Measurements from ENCODE around the gene BICD2.
"Not testable (repeated sequence)": the region's sequence is repeated elsewhere in the genome, so short reads cannot be mapped to it uniquely, and the experiment has no call there.

Gene BICD2

GRCh38 chr9:92769990-92770359 lies 5.3 kb upstream of the BICD2 start:
- TF ChIP-seq, protein P1, sequence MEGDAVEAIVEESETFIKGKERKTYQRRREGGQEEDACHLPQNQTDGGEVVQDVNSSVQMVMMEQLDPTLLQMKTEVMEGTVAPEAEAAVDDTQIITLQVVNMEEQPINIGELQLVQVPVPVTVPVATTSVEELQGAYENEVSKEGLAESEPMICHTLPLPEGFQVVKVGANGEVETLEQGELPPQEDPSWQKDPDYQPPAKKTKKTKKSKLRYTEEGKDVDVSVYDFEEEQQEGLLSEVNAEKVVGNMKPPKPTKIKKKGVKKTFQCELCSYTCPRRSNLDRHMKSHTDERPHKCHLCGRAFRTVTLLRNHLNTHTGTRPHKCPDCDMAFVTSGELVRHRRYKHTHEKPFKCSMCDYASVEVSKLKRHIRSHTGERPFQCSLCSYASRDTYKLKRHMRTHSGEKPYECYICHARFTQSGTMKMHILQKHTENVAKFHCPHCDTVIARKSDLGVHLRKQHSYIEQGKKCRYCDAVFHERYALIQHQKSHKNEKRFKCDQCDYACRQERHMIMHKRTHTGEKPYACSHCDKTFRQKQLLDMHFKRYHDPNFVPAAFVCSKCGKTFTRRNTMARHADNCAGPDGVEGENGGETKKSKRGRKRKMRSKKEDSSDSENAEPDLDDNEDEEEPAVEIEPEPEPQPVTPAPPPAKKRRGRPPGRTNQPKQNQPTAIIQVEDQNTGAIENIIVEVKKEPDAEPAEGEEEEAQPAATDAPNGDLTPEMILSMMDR (conservative IDR thresholded peaks at IDR 0.05; ENCODE audit: low read length): no peak
- no peak for DNase-seq (ENCODE audit: low read depth)
- no peak overlapping the region for H3K4me3 ChIP-seq (ENCODE audit: low read length)

DNA sequence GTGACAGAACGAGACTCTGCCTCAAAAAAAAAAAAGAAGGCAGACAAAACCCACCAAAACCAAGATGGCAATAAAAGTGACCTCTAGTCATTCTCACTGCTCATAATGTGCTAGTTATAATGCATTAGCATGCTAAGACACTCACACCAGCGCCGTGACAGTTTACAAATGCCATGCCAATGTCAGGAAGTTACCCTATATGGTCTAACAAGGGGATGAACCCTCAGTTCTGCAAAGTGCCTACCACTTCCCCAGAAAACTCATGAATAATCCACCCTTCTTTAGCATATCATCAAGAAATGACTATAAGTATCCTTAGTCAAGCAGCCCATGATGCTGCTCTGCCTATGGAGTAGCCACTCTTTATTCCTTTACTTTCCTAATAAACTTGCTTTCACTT lies 4.7 kb upstream of the BICD2 start:
- DNase-seq (ENCODE audit: low read depth): no peak
- TF ChIP-seq, protein P1 (conservative IDR thresholded peaks at IDR 0.05; ENCODE audit: low read length): no peak
- H3K4me3 ChIP-seq (ENCODE audit: low read length): no peak overlapping the region

DNA sequence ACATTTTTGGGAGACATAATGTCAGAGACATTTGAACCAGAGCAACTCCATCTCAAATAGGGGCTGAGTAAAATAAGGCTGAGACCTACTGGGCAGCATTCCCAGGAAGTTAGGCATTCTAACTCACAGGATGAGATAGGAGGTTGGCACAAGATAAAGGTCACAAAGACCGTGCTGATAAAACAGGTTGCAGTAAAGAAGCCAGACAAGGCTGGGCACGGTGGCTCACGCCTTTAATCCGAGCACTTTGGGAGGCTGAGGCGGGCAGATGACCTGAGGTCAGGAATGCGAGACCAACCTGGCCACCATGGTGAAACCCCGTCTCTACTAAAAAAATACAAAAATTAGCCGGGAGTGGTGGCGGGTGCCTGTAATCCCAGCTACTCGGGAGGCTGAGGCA lies 4.2 kb upstream of the BICD2 start:
- not testable (repeated sequence) for DNase-seq (ENCODE audit: low read depth); H3K4me3 ChIP-seq (ENCODE audit: low read length)

DNA sequence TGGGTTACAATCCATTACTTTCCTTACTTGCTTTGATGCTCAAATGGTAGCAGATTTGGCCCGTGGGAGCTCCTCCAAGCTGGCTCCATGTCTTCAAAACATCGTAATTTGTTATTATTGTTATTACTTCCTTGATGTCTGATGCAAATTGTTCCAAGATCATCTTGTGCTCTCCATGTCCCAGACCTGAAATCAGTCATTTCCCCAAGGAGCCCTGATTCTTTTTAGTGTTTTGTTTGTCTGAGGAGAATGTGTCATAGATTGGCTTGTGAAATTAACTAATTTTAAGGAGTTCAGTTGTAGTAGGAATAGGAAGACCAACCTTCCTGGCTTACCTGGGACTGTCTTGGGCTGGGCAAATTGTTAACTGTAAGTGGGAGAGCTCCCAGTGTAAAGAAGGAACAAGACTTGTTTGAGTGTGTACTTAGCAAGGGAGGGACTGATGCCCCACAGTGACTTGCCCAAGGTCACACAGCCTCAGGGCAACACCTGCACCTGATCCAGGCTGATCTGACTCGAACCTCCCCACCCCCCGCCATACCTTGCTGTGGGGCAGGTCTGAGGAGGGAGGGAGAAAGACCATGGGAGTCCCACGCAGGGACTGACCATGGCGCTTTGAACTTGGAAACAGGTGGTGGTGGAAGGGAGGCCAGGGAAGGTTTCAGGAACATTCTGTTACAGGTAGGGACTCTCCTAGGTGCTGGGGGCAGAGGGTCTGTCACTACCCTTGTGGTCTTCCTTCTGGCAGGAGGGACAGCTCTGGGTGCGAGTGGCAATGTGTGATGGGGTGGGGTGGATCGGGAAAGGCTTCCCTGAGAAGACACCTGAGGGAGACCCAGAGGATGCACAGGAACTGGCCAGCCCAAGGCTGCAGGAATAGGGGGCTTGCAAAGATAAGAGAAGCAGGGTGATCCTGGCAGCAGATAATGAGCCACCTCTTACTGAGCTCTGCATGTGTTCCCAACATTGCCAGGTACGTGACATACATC lies 2.7 kb upstream of the BICD2 start:
- TF ChIP-seq, protein P1 (conservative IDR thresholded peaks at IDR 0.05; ENCODE audit: low read length): no peak
- no peak for DNase-seq (ENCODE audit: low read depth)
- no peak overlapping the region for H3K4me3 ChIP-seq (ENCODE audit: low read length)

DNA sequence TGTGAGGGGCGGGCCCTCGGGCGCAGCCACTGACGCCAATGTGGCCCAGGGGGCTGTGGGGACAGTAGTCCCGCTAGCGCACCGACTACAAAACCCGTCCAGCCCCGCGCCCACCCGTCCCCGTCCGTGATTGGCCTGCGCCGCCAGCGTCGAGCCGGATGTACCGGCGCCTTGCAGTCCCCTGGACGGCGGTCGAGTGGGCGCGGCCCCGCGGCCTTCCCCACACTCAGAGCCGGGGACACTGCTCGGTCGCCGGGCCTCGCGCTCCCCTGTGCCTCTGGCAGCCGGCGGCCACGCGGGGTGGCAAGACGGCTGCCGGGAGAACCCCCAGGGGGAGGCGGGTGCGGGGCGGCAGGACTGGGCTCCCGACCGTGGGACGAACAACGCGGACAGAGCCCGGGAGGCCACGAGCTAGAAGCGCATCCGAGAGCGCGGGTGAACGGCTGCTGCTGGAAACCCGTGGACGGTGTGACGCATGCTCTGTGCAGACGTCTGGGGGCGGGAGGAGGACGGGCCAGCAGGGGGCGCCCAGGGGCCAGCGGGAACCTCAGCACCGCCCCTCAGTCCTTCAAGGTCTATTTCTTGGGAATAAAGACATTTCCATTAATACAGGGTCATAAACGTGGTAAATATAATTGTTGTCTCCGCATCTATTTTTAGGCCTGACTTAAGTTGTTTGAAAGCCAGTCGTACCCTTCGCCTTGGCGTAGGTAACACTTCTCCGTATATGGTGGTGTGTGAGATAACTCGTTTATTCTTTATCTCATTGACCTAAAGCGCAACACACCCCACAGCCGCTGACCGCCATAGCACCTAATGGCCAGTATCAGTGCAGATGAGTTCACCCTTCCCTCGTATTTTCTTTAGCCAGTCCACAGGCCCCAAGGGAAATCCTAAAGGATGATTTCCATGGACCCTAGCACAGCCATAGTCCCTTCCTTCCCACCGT lies 629 bp upstream of the BICD2 start:
- TF ChIP-seq, protein P1 (conservative IDR thresholded peaks at IDR 0.05; ENCODE audit: low read length): peak; percentile 86
- H3K4me3 ChIP-seq (ENCODE audit: low read length): peak overlapping the region; percentile 67
- DNase-seq (ENCODE audit: low read depth): peak; percentile 97

DNA sequence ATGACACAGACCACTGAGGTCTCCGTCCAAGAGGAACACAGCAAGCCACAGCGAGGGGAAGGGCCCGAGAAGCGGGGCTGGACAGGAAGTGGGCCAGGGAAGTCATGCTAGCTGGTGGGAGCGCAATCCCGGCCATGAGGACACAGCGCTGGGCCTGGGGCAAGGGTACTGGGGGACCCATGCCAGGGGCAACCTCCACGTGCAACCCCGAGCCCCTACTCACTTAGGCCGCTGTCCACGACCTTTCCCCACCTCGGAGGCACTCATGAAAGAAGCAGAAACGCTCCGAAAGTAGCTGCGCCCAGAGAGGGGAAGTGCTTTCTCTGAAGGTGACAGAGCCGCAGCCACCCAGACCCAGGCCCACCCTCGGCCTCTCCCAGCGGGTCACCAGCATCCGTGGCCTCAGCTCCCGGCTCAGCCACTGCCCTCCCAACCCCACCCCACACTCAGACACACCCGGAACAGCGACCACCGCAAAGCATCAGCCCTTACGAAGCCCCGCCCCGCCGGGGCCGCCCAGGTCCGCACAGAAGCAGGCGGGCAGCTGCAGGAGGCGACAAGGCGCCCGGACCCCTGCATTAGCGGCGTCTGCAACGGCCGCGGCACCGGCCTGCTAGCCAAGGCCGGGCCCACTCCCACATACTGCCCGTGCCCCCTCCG lies 782 bp downstream of the BICD2 start:
- no peak for DNase-seq (ENCODE audit: low read depth)
- TF ChIP-seq, protein P1 (conservative IDR thresholded peaks at IDR 0.05; ENCODE audit: low read length): no peak
- H3K4me3 ChIP-seq (ENCODE audit: low read length): peak overlapping the region; percentile 94

All from AG10803 (cell line).